CD14-positive monocyte (primary cell): ENCODE data around the gene ITGA5. TPM values are rescaled to one million over a fixed set of nuclear protein-coding genes. Genes with fewer than 3 reads are reported as not detected.

ENCODE experiments used
- DNase-seq, 3 donors: peaks; one replicate each; pipeline ENCODE4 v3.0.0-alpha.2; 2011 to 2022
- H2AFZ ChIP-seq: 2 replicates; pipeline ENCODE4 v1.6.0; 2012; ENCODE audit warnings: mild to moderate bottlenecking, low read depth, low read length, inconsistent platforms; ENCODE audit not compliant: insufficient read depth, poor library complexity, severe bottlenecking
- H3K27ac ChIP-seq, 2 donors: 1 replicate in 1 of 2; 2 replicates in 1 of 2; pipeline ENCODE4 v1.5.1; 2012 to 2013; ENCODE audit warnings: low read length in 2 of 2, control low read depth in 1 of 2, inconsistent platforms in 1 of 2, low read depth in 1 of 2, mild to moderate bottlenecking in 1 of 2
- H3K27me3 ChIP-seq, 2 donors: one replicate each; pipeline versions ENCODE4 v1.6.0 to v1.6.1; 2011 to 2013; ENCODE audit warnings: low read length in 2 of 2; ENCODE audit not compliant: control insufficient read depth in 2 of 2, insufficient read depth in 2 of 2
- H3K36me3 ChIP-seq, 2 donors: replicated peaks in 1 of 2; 1 replicate in 1 of 2; 2 replicates in 1 of 2; pipeline versions ENCODE4 v1.5.1 to v1.6.1; 2012 to 2013; ENCODE audit warnings: low read length in 2 of 2, control low read depth in 1 of 2, inconsistent platforms in 1 of 2, mild to moderate bottlenecking in 1 of 2; ENCODE audit not compliant: insufficient read depth in 2 of 2, control insufficient read depth in 1 of 2
- H3K4me1 ChIP-seq, 2 donors: 1 replicate in 1 of 2; 2 replicates in 1 of 2; pipeline versions ENCODE4 v1.5.1 to v1.6.1; 2012 to 2013; ENCODE audit warnings: low read length in 2 of 2, control low read depth in 1 of 2, inconsistent platforms in 1 of 2, mild to moderate bottlenecking in 1 of 2, moderate library complexity in 1 of 2; ENCODE audit not compliant: insufficient read depth in 2 of 2, control insufficient read depth in 1 of 2
- H3K4me2 ChIP-seq: replicated peaks from 2 replicates; pipeline ENCODE3; 2012; ENCODE audit warnings: low read length, moderate library complexity, mild to moderate bottlenecking; ENCODE audit not compliant: poor library complexity, severe bottlenecking; ENCODE audit errors: extremely low read depth
- H3K4me3 ChIP-seq, 3 experiments: fragments of 200-600 bp in 1 of 3; sonication (generic) in 1 of 3; replicated peaks in 1 of 3; 1 replicate in 2 of 3; 2 replicates in 1 of 3; pipeline ENCODE4 v1.5.1; 2011 to 2013; ENCODE audit warnings: low read length in 3 of 3, mild to moderate bottlenecking in 3 of 3, control low read depth in 2 of 3, low read depth in 2 of 3, inconsistent platforms in 1 of 3, moderate library complexity in 1 of 3
- H3K79me2 ChIP-seq: 2 replicates; pipeline ENCODE4 v1.6.0; 2012; ENCODE audit warnings: mild to moderate bottlenecking, control low read depth, inconsistent platforms, low read length, moderate library complexity; ENCODE audit not compliant: insufficient read depth
- H3K9ac ChIP-seq: 2 replicates; pipeline ENCODE4 v1.6.0; 2017; ENCODE audit warnings: low read length, mild to moderate bottlenecking; ENCODE audit not compliant: insufficient read depth, poor library complexity, severe bottlenecking
- H3K9me3 ChIP-seq, 2 donors: replicated peaks in 1 of 2; 1 replicate in 1 of 2; 2 replicates in 1 of 2; pipeline versions ENCODE4 v1.5.1 to v1.6.1; 2012 to 2013; ENCODE audit warnings: low read length in 2 of 2, control low read depth in 1 of 2; ENCODE audit not compliant: control insufficient read depth in 1 of 2, insufficient read depth in 1 of 2
- H4K20me1 ChIP-seq: 2 replicates; pipeline ENCODE4 v1.6.0; 2012; ENCODE audit warnings: mild to moderate bottlenecking, low read length, control low read depth, moderate library complexity; ENCODE audit not compliant: insufficient read depth
- H3K27ac Mint-ChIP-seq, 7 donors: one replicate each; pipeline ENCODE4 v1.8.0; 2020; ENCODE audit warnings: mild to moderate bottlenecking in 7 of 7, mixed read lengths in 7 of 7, moderate library complexity in 6 of 7, inconsistent platforms in 2 of 7
- H3K27me3 Mint-ChIP-seq, 3 donors: one replicate each; pipeline ENCODE4 v1.8.0; 2021 to 2022; ENCODE audit warnings: low read depth in 3 of 3, mild to moderate bottlenecking in 3 of 3, mixed read lengths in 3 of 3, moderate library complexity in 3 of 3, inconsistent platforms in 1 of 3
- H3K36me3 Mint-ChIP-seq, 2 donors: one replicate each; pipeline ENCODE4 v1.8.0; 2020; ENCODE audit warnings: mixed read lengths in 2 of 2, inconsistent platforms in 1 of 2, mild to moderate bottlenecking in 1 of 2
- H3K4me1 Mint-ChIP-seq: one replicate; pipeline ENCODE4 v1.8.0; 2020; ENCODE audit warnings: mild to moderate bottlenecking, mixed read lengths
- H3K4me3 Mint-ChIP-seq, 2 donors: one replicate each; pipeline ENCODE4 v1.8.0; 2020; ENCODE audit warnings: mild to moderate bottlenecking in 2 of 2, mixed read lengths in 2 of 2, moderate library complexity in 1 of 2
- H3K9me3 Mint-ChIP-seq, 7 donors: one replicate each; pipeline ENCODE4 v1.8.0; 2020 to 2022; ENCODE audit warnings: mixed read lengths in 7 of 7, mild to moderate bottlenecking in 6 of 7, moderate library complexity in 6 of 7, inconsistent platforms in 2 of 7
- WGBS: methylation state at CpG from one replicate; pipeline ENCODE4 v1.1.5; 2013; ENCODE audit warnings: missing lambda C conversion rate; ENCODE audit not compliant: insufficient coverage; 5-methylcytosine and 5-hydroxymethylcytosine counted together
- intact Hi-C, 2 donors: fragments of 100-400 bp; cut with micrococcal nuclease; formaldehyde crosslinking; loops; one replicate each; pipeline versions ENCODE4 v1.15.0 to v1.15.1; 2023
- polyA plus RNA-seq, 3 donors: library from polyadenylated mRNA; depleted of rRNA in 1 of 3; unstranded in 2 of 3; stranded (reverse) in 1 of 3; fragments of 300-500 nt in 2 of 3; fragments of >200 nt in 1 of 3; fragmentation: Illumina TruSeq in 2 of 3; gene quantifications; 1 replicate in 2 of 3; 2 replicates in 1 of 3; pipeline ENCODE4 v1.2.3, GENCODE V29; 2012 to 2021
- TF ChIP-seq, protein P1 (sequence below): fragments of 200-600 bp; IDR thresholded peaks from one replicate; pipeline ENCODE4 v1.8.0; 2022; ENCODE audit warnings: antibody characterized with exemption, mild to moderate bottlenecking

The ITGA5 gene
- polyA plus RNA-seq, 3 donors = 85.5 to 142 (median 99.4) TPM

DNA sequence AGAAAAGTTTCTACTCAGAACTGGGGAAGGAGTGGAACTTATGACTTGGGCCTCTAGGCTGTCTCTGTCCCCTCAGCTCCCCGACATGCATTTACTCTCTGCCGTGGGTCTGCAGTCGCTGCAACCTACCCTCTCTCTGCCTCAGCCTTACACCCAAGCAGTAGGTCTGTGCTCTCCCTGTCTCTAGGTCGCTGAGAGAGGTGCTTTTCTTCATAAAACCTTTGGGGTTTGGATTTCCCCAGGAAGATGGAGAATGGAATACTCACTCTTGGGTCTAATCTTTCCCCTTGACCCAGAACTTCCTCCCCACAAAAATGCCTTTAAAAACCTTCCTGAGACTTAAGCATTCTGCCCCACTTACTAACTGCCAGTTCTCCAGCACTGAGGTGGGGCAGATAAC lies 67.7 kb downstream of the ITGA5 start:
- Histone ChIP-seq H3K36me3 (peaks cover 51 to 74% of the 10 kb centered on the region in 2 donors), H3K4me1 (peaks cover 5 to 10% of the 10 kb centered on the region in 2 donors), H2AFZ (no peak overlapping the region), H3K9ac (no peak overlapping the region), H3K27me3 (no peaks in the 10 kb centered on the region), H3K4me3 (no peak overlapping the region), H3K9me3 (no peaks in the 10 kb centered on the region), H3K27ac (no peak overlapping the region), H3K79me2 (no peaks in the 10 kb centered on the region), H4K20me1 (no peaks in the 10 kb centered on the region), H3K4me2 (no peak overlapping the region)
- TF ChIP-seq, protein P1, sequence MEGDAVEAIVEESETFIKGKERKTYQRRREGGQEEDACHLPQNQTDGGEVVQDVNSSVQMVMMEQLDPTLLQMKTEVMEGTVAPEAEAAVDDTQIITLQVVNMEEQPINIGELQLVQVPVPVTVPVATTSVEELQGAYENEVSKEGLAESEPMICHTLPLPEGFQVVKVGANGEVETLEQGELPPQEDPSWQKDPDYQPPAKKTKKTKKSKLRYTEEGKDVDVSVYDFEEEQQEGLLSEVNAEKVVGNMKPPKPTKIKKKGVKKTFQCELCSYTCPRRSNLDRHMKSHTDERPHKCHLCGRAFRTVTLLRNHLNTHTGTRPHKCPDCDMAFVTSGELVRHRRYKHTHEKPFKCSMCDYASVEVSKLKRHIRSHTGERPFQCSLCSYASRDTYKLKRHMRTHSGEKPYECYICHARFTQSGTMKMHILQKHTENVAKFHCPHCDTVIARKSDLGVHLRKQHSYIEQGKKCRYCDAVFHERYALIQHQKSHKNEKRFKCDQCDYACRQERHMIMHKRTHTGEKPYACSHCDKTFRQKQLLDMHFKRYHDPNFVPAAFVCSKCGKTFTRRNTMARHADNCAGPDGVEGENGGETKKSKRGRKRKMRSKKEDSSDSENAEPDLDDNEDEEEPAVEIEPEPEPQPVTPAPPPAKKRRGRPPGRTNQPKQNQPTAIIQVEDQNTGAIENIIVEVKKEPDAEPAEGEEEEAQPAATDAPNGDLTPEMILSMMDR = no peak
- Mint-ChIP-seq H3K27me3 (peaks cover 7 to 11% (median 8%) of the 10 kb centered on the region in 3 donors), H3K27ac (no peak overlapping the region), H3K4me3 (peak overlapping the region in 1 of 2 donors; percentile 19), H3K36me3 (peaks cover 76 to 77% of the 10 kb centered on the region in 2 donors), H3K4me1 (peaks cover 21% of the 10 kb centered on the region), H3K9me3 (peaks cover 0 to 1% (median 0%) of the 10 kb centered on the region in 7 donors)
- DNase-seq = no peak
- no CpG with 5 or more reads among the region's 4 CpGs for WGBS
- intact Hi-C loops = no loop called here

GRCh38 chr12:54350743-54351142 lies 68.3 kb downstream of the ITGA5 start:
- WGBS = 100% methylated on average over 1 of the region's 3 CpGs
- peaks cover 5 to 10% of the 10 kb centered on the region in 2 donors for H3K4me1 ChIP-seq
- Mint-ChIP-seq H3K27me3 (peaks cover 7 to 11% (median 8%) of the 10 kb centered on the region in 3 donors), H3K27ac (no peak overlapping the region), H3K4me1 (peaks cover 21% of the 10 kb centered on the region), H3K9me3 (peaks cover 0 to 1% (median 0%) of the 10 kb centered on the region in 7 donors), H3K36me3 (peaks cover 78 to 83% of the 10 kb centered on the region in 2 donors), H3K4me3 (no peak overlapping the region)
- H3K79me2 ChIP-seq = no peaks in the 10 kb centered on the region
- H3K4me3 ChIP-seq = no peak overlapping the region
- no peak overlapping the region for H2AFZ ChIP-seq
- no peaks in the 10 kb centered on the region for H4K20me1 ChIP-seq
- no peak for DNase-seq
- H3K4me2 ChIP-seq = no peak overlapping the region
- H3K27me3 ChIP-seq = no peaks in the 10 kb centered on the region
- no peak overlapping the region for H3K27ac ChIP-seq
- H3K36me3 ChIP-seq = peaks cover 53 to 80% of the 10 kb centered on the region in 2 donors
- H3K9ac ChIP-seq = no peak overlapping the region
- intact Hi-C loops = no loop called here
- TF ChIP-seq, protein P1 = no peak
- no peaks in the 10 kb centered on the region for H3K9me3 ChIP-seq
